OCI-LY1 (cell line): Measurements from ENCODE around the gene AKAP13.

ENCODE experiments used
- CTCF ChIP-seq: fragments of 200-600 bp; sonication (generic), shearing (Covaris generic); IDR thresholded peaks from 2 replicates; pipeline ENCODE4 v1.5.1; 2017; ENCODE audit warnings: mild to moderate bottlenecking, antibody characterized with exemption, low read length, moderate library complexity, mixed read lengths
- EZH2 ChIP-seq: fragments of 200-600 bp; sonication (generic), shearing (Covaris generic); IDR thresholded peaks from 2 replicates; pipeline ENCODE4 v1.8.0; 2017; ENCODE audit warnings: borderline replicate concordance, mixed run types, mild to moderate bottlenecking, antibody characterized with exemption, low read length, moderate library complexity, mixed read lengths

- TF ChIP-seq CTCF (peak; percentile 14; the same call in 1 of the 2 replicates), EZH2 (no peak)
Measured at GRCh38 chr15:85760531-85761371, 380.3 kb downstream of the AKAP13 start.
